CD4-positive, alpha-beta T cell treated with Interleukin-17A for 1 hour (primary cell): ENCODE results near the gene LMAN1.
A peak's percentile ranks its signal among the peaks of the same experiment; 100 is the strongest.

Experiments used
- DNase-seq: peaks from one replicate; pipeline ENCODE4 v3.0.0-alpha.2; 2020

The LMAN1 gene, protein sequence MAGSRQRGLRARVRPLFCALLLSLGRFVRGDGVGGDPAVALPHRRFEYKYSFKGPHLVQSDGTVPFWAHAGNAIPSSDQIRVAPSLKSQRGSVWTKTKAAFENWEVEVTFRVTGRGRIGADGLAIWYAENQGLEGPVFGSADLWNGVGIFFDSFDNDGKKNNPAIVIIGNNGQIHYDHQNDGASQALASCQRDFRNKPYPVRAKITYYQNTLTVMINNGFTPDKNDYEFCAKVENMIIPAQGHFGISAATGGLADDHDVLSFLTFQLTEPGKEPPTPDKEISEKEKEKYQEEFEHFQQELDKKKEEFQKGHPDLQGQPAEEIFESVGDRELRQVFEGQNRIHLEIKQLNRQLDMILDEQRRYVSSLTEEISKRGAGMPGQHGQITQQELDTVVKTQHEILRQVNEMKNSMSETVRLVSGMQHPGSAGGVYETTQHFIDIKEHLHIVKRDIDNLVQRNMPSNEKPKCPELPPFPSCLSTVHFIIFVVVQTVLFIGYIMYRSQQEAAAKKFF

GRCh38 chr18:59358712-59359575 is at the start of gene LMAN1:
TSS of gene LMAN1 (minus strand) at chr18:59359265. CDS start at chr18:59359244, 21 bp downstream.
- peak; percentile 93 for DNase-seq

DNA sequence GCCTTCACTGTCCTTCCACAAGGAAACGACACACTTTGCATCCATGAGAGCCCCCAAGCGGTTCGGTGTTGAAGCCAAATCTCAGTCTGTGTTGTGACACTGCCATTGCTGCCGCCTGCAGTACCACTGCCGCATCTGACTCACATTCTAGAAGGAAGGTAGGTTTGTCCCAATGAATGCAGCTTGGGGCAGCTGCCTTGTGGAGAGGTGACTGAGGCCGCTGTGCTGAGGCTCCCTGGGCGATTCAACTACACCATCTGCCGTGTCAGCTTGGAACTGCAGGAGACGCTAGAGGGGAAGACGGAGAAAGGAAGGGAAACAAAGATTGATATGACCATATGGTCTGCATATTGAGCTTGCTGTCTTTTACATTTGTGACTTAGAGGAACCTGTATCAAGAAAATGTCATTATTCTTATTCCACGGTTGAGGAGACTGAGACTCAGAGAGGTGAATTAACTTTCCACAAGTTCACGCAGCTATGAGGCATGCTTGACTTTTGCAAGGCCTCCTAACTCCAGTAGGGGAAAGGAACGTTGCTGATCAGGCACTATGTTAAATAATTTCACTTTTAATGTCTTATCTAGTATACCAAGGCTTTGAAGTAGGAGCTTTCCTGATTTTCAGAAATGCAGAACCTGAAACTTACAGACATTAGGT is 43.5 kb upstream of the LMAN1 start:
- peak; percentile 68 for DNase-seq

- DNase-seq, result no peak
Observed at GRCh38 chr18:59400407-59400806, 41.3 kb upstream of the LMAN1 start.

DNA sequence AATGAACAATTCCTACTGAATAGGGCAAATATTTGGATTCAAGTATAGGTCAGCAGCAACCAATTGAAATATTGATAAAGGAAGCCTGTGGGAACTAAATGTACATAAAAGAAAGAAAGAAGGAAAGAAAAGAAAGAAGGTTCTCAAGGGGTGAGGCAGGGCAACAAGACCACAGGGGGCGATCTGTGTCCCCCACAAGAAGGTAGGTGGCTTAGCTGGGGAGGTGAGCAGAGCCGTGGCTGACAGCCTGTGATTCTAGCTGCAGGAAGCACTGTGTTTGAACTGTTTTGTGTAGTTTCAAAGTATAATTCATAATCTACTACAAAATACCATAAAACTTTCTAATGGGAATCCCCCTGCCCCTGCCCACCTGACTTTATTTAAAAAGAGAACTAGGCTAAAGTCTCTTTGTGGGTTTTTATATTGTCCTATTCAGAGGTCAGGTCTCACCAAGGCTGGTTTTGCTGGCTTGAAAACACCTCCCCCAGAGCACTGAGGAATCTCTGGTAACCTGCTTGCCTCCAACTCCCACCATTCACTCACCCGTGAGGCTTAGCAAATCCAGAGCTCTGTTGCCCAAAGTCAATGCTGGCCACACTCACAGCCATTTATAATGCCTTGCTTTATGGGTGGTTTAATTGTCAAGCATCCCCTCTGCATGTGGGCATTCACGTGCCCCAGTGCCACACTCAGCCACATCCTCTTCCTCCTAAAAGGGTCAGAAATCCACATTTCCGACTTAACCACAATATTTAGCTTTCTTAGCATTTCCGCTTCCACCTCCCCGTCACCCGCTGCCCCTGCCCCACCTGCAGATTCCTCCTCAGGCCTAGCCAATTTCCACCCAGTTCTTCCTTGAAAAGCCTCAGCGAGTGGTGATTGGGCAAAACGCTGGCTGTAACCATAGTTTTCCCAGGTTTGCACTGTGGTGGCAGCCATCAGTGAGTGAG is 36.4 kb upstream of the LMAN1 start:
- DNase-seq, result no peak

DNA sequence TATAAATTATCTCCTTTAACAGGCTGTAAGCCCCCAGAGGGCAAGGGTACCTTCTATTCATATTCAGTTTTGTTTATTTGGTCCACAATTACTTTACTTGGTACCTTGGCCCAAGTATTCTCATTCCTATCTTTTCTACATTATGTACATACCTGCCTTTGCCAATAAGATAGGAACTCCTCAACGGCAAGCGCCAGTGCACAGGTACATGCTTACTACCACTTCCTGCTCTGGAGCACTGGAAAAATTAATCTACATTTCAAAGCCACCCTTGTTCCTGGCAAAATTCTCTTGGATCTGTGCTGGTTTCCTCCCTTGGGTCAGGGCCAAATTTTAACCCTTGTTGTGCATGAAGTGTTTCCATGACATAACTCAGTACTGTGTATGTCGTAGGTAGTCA is 34.3 kb upstream of the LMAN1 start:
- no peak for DNase-seq

- DNase-seq, result no peak
Observed at GRCh38 chr18:59388817-59389216, 29.8 kb upstream of the LMAN1 start.

GRCh38 chr18:59387687-59388565 is 28.9 kb upstream of the LMAN1 start:
- DNase-seq, result no peak

GRCh38 chr18:59386909-59387686 is 28.0 kb upstream of the LMAN1 start:
- DNase-seq, result no peak

DNA sequence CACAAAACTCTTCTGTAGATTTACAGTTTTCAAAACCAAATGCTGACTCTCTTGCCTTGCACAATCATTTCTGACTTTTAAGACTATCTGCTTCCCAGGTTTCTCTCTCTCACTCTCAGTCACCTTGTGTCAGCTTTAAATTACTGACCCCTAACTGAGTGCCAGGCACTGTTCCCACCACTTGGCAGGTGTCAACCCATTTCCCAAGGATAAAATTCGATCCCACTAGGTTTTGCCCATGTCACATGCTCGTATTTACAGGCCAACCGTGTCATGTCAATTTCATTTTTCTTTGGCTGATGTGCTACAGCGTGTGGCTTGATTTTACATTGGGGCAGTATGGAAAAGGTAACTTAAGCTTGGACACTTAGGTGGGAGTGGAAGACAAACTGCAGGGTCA is 26.1 kb upstream of the LMAN1 start:
- no peak for DNase-seq

- DNase-seq, result no peak
Observed at GRCh38 chr18:59383851-59384250, 24.8 kb upstream of the LMAN1 start.

- no peak for DNase-seq
Observed at GRCh38 chr18:59382383-59382782, 23.3 kb upstream of the LMAN1 start.

DNA sequence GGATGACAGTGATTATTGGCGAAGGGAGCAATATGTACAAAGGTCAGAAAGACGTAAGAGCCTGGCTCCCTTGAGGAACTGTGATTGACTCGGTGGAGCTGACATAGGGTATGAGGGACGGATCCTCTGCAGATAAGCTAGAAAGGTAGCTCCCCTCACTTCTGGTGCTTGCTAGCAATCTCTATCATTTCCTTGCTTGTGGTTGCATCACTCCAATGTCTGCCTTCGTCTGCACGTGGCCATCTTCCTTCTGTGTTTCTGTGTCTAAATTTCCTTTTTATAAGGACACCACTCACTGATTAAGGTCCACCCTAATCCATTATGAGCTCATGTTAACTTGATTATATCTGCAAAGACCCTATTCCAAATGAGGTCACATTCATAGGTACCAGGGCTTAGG is 22.9 kb upstream of the LMAN1 start:
- DNase-seq, result no peak

DNA sequence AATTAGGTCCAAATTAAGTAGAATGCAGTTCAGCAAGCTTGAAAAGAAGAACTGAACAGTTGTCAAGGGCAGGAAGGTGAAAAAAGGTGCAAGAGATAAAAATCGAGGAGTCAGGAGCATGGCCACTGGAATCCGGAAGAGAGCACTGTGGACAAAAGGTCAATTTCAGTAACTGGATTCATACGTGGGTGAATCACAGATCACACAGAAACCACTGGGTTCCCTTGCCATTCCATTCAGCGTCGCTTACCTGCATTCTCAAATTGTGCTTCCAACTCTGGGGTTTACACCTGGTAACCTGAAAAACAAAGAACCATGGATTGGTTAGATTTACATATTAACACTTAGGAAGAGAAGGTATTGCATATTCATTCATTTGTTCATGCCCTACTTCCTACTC is 21.6 kb upstream of the LMAN1 start:
- DNase-seq, result no peak

GRCh38 chr18:59379772-59380522 is 20.9 kb upstream of the LMAN1 start:
- no peak for DNase-seq

DNA sequence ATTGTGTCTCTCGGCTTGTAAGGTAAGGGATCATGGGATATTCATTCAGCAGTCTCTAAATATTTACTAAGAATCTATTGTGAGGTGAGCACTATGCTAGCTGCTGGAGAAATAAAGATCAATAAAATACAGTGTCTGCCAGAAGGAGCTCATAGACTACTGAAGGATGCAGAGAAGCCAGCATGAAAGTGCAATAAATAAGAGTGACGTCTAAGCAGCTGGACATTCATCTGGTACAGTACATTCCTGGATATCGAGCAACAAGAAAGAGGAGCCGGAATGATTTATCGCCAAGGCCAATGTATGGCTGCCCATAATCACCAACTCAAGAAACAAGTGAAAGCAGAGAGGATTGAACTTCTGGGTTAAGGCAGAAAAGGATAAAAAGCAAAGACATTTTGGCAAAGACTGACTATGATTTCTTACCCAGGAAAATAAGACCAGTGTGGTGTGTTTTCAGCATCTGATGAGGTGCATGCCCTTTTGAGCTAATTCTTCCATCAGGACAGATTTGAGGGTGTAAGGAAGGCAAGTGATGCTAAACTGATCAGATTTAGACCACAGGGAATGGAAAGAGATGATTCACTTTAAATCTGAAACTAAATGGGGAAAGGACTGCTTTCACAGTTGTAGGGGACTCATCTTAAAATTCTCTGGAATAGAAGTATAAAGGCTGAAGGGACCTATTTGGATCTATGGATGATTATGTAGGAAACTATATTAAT is 18.7 kb upstream of the LMAN1 start:
- DNase-seq, result no peak

- no peak for DNase-seq
Observed at GRCh38 chr18:59376351-59376935, 17.4 kb upstream of the LMAN1 start.

DNA sequence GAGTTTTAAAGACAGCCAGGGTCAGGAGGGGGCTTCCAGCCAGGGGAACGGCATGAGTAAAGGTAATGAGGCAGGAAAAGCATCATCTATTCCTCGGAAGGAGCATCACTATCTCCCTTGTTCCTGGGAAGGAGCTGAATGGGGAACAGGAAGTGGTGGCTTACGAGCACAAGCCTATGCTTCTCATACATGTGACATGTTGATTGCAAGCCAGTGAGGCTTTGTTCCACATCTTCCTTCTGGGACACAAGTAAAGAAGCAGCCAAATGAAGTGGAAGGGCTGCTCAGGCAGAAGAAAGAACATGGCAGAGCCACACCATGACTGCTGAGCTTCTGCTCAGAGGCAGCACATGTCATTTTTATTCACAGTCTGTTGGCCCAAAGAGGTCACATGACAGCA is 15.1 kb upstream of the LMAN1 start:
- DNase-seq, result no peak

DNA sequence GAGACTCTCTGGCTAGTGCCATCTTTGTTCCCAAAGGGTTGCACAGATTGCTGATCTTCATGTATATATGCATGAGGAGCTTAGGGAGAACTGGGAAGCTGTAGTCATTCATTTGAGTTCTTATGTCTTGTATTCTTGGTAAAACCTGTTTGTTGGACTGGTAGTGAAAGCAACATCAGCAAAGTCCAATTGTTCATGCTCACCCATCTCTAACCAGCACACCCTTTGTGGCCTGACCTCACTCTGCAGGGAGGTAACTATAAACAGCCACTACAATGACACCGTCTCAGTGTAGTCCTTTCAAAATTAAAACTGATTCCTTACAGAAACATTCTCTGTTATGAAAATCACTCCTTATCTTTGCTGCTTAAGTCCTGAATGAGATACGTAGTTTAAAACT is 13.9 kb upstream of the LMAN1 start:
- no peak for DNase-seq
